ENCODE data around the gene EHBP1. TPM values are rescaled to one million over a fixed set of nuclear protein-coding genes. Genes with fewer than 3 reads are reported as not detected.

Gene EHBP1
- total and polyA plus RNA-seq, 8 donors = 10.2 to 142 (median 37.9) TPM

- WGBS, 5 donors = 95 to 99% (median 97%) methylated on average over 3 of the region's 3 CpGs
- no peak overlapping the region for H3K27ac ChIP-seq
- H3K27me3 ChIP-seq = no peaks in the 10 kb centered on the region
- peaks cover 0 to 15% (median 7%) of the 10 kb centered on the region in 4 donors for H3K9me3 ChIP-seq
- intact Hi-C loops (cut with DNase I; ENCODE audit: low total_unique reads) = no loop called here
- peaks cover 0 to 28% (median 6%) of the 10 kb centered on the region in 4 donors for H3K4me1 ChIP-seq
- no peak for DNase-seq
- no peak overlapping the region for H3K4me3 ChIP-seq
- TF ChIP-seq POLR2A (IDR thresholded peaks at IDR 0.05) = no peak
- no peak for TF ChIP-seq EP300 (IDR thresholded peaks at IDR 0.05)
- TF ChIP-seq POLR2AphosphoS5 (IDR thresholded peaks at IDR 0.05) = no peak
- no peak for TF ChIP-seq CTCF (IDR thresholded peaks at IDR 0.05)
- no peaks in the 10 kb centered on the region for H3K36me3 ChIP-seq
Observed at GRCh38 chr2:62731275-62731674, 25.8 kb downstream of the EHBP1 start.

GRCh38 chr2:62732262-62732777 is 26.8 kb downstream of the EHBP1 start:
- Histone ChIP-seq H3K27me3 (no peaks in the 10 kb centered on the region), H3K36me3 (no peaks in the 10 kb centered on the region), H3K4me3 (no peak overlapping the region), H3K4me1 (peaks cover 0 to 36% (median 8%) of the 10 kb centered on the region in 4 donors), H3K9me3 (peaks cover 0 to 15% (median 7%) of the 10 kb centered on the region in 4 donors), H3K27ac (no peak overlapping the region)
- intact Hi-C loops (cut with DNase I; ENCODE audit: low total_unique reads) = no loop called here
- TF ChIP-seq CTCF (IDR thresholded peaks at IDR 0.05) = no peak
- no peak for TF ChIP-seq POLR2AphosphoS5 (IDR thresholded peaks at IDR 0.05)
- TF ChIP-seq POLR2A (IDR thresholded peaks at IDR 0.05) = no peak
- TF ChIP-seq EP300 (IDR thresholded peaks at IDR 0.05) = no peak
- 93 to 97% (median 95%) methylated on average over 6 of the region's 6 CpGs for WGBS, 5 donors
- no peak for DNase-seq

- H3K36me3 ChIP-seq = no peaks in the 10 kb centered on the region
- TF ChIP-seq POLR2AphosphoS5 (IDR thresholded peaks at IDR 0.05) (no peak), POLR2A (IDR thresholded peaks at IDR 0.05) (no peak), CTCF (IDR thresholded peaks at IDR 0.05) (no peak), EP300 (IDR thresholded peaks at IDR 0.05) (no peak)
- H3K27ac ChIP-seq = no peak overlapping the region
- no peaks in the 10 kb centered on the region for H3K27me3 ChIP-seq
- WGBS, 5 donors = 91 to 100% (median 95%) methylated on average over 1 of the region's 1 CpG
- H3K4me3 ChIP-seq = no peak overlapping the region
- intact Hi-C loops (cut with DNase I; ENCODE audit: low total_unique reads) = no loop called here
- H3K9me3 ChIP-seq = peaks cover 0 to 15% (median 7%) of the 10 kb centered on the region in 4 donors
- no peak for DNase-seq
- H3K4me1 ChIP-seq = peaks cover 0 to 36% (median 8%) of the 10 kb centered on the region in 4 donors
Observed at GRCh38 chr2:62733546-62733945, 28.0 kb downstream of the EHBP1 start.

GRCh38 chr2:62736899-62737559 is 31.5 kb downstream of the EHBP1 start:
- TF ChIP-seq POLR2AphosphoS5 (IDR thresholded peaks at IDR 0.05) = no peak
- TF ChIP-seq EP300 (IDR thresholded peaks at IDR 0.05) = no peak
- TF ChIP-seq POLR2A (IDR thresholded peaks at IDR 0.05) = no peak
- no peak for TF ChIP-seq CTCF (IDR thresholded peaks at IDR 0.05)
- no peaks in the 10 kb centered on the region for H3K27me3 ChIP-seq
- no peak overlapping the region for H3K4me3 ChIP-seq
- H3K4me1 ChIP-seq = peaks cover 0 to 63% (median 21%) of the 10 kb centered on the region in 4 donors
- H3K36me3 ChIP-seq = no peaks in the 10 kb centered on the region
- 85 to 90% (median 86%) methylated on average over 6 of the region's 6 CpGs for WGBS, 5 donors
- DNase-seq = no peak
- no peak overlapping the region for H3K27ac ChIP-seq
- H3K9me3 ChIP-seq = peaks cover 0 to 3% (median 1%) of the 10 kb centered on the region in 4 donors
- intact Hi-C loops (cut with DNase I; ENCODE audit: low total_unique reads) = no loop called here

Measured in stomach (tissue), 9 donors.